MM.1S (cell line): Measurements from ENCODE around the gene RASL11B.

Source experiments
- DNase-seq: peaks from one replicate; pipeline ENCODE4 v3.0.0-alpha.2; 2015
- H2AFZ ChIP-seq: fragments of 300-600 bp; sonication (generic); 2 replicates; pipeline ENCODE4 v1.6.0; 2016; ENCODE audit warnings: antibody characterized with exemption, low read length
- H3F3A ChIP-seq: fragments of 300-600 bp; sonication (generic); 2 replicates; pipeline ENCODE4 v1.6.1; 2016; ENCODE audit warnings: mild to moderate bottlenecking, antibody characterized with exemption, low read length, moderate library complexity, mixed read lengths; ENCODE audit not compliant: insufficient read depth
- H3K27ac ChIP-seq: fragments of 300-600 bp; sonication (generic); 2 replicates; pipeline ENCODE4 v1.5.1; 2016; ENCODE audit warnings: mild to moderate bottlenecking, low read length
- H3K27me3 ChIP-seq: fragments of 300-600 bp; sonication (generic); replicated peaks from 2 replicates; pipeline ENCODE4 v1.6.0; 2016; ENCODE audit warnings: low read length; ENCODE audit not compliant: insufficient read depth
- H3K36me3 ChIP-seq: fragments of 300-600 bp; sonication (generic); replicated peaks from 2 replicates; pipeline ENCODE4 v1.6.1; 2016; ENCODE audit warnings: mild to moderate bottlenecking, low read length, mixed read lengths; ENCODE audit not compliant: insufficient read depth
- H3K4me1 ChIP-seq: fragments of 300-600 bp; sonication (generic); 2 replicates; pipeline ENCODE4 v1.6.1; 2016; ENCODE audit warnings: low read length, mixed read lengths
- H3K4me2 ChIP-seq: fragments of 300-600 bp; sonication (generic); 2 replicates; pipeline ENCODE4 v1.6.0; 2016; ENCODE audit warnings: low read depth, low read length
- H3K4me3 ChIP-seq: fragments of 300-600 bp; sonication (generic); 2 replicates; pipeline ENCODE4 v1.5.1; 2016; ENCODE audit warnings: low read length, mixed read lengths
- H3K79me2 ChIP-seq: fragments of 300-600 bp; sonication (generic); 2 replicates; pipeline ENCODE4 v1.6.1; 2016; ENCODE audit warnings: mixed run types, low read length, mixed read lengths
- H3K9ac ChIP-seq: fragments of 300-600 bp; sonication (generic); 2 replicates; pipeline ENCODE4 v1.6.1; 2016; ENCODE audit warnings: low read length, mixed read lengths
- H3K9me2 ChIP-seq: fragments of 300-600 bp; sonication (generic); replicated peaks from 2 replicates; pipeline ENCODE4 v1.6.1; 2016; ENCODE audit warnings: mild to moderate bottlenecking, low read length, mixed read lengths; ENCODE audit not compliant: insufficient read depth
- H3K9me3 ChIP-seq: fragments of 300-600 bp; sonication (generic); replicated peaks from 2 replicates; pipeline ENCODE4 v1.6.1; 2016; ENCODE audit warnings: mild to moderate bottlenecking, low read length, mixed read lengths; ENCODE audit not compliant: insufficient read depth
- H4K20me1 ChIP-seq: fragments of 300-600 bp; sonication (generic); 2 replicates; pipeline ENCODE4 v1.6.1; 2016; ENCODE audit warnings: mild to moderate bottlenecking, low read length, moderate library complexity, mixed read lengths; ENCODE audit not compliant: insufficient read depth
- EZH2 ChIP-seq: fragments of 300-600 bp; sonication (generic); optimal IDR thresholded peaks from 2 replicates; pipeline ENCODE3; 2017; ENCODE audit warnings: low read depth, mild to moderate bottlenecking, antibody characterized with exemption, low read length, mixed read lengths
- EZH2phosphoT487 ChIP-seq: fragments of 300-600 bp; sonication (generic); IDR thresholded peaks from 2 replicates; pipeline ENCODE4 v1.6.1; 2018; ENCODE audit warnings: antibody characterized with exemption, low read length
- TF ChIP-seq, protein P1 (sequence below): fragments of 300-600 bp; sonication (generic); IDR thresholded peaks from 2 replicates; pipeline ENCODE4 v1.5.1; 2016; ENCODE audit warnings: antibody characterized with exemption, low read length, mixed read lengths

The RASL11B gene

DNA sequence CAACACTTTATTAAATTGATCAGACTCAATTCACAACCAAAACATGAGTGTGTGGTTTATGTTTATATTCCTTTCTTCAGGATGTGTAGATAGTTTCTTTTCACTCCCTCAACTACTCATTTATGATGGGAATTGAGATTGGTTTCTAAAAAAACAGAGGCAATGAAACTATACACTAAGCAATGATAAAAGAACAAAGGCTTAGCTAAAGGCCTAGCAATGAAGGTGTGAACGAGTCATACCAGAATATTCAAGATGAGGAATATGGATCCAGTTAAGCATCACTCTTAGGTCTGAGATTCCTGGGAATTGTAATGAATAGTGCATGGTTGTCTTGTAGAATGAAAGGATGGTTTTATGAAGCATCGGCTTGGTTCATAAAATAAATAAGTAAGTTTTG lies 17.5 kb upstream of the RASL11B start:
- Histone ChIP-seq H3K27me3 (no peaks in the 10 kb centered on the region), H4K20me1 (no peaks in the 10 kb centered on the region), H3K9me3 (no peaks in the 10 kb centered on the region), H3K4me3 (no peak overlapping the region), H3K9ac (no peak overlapping the region), H3F3A (no peaks in the 10 kb centered on the region), H3K9me2 (no peaks in the 10 kb centered on the region), H3K27ac (no peak overlapping the region), H3K4me2 (no peak overlapping the region), H3K4me1 (no peaks in the 10 kb centered on the region), H2AFZ (no peak overlapping the region), H3K36me3 (no peaks in the 10 kb centered on the region), H3K79me2 (no peaks in the 10 kb centered on the region)
- DNase-seq = no peak
- TF ChIP-seq, protein P1, sequence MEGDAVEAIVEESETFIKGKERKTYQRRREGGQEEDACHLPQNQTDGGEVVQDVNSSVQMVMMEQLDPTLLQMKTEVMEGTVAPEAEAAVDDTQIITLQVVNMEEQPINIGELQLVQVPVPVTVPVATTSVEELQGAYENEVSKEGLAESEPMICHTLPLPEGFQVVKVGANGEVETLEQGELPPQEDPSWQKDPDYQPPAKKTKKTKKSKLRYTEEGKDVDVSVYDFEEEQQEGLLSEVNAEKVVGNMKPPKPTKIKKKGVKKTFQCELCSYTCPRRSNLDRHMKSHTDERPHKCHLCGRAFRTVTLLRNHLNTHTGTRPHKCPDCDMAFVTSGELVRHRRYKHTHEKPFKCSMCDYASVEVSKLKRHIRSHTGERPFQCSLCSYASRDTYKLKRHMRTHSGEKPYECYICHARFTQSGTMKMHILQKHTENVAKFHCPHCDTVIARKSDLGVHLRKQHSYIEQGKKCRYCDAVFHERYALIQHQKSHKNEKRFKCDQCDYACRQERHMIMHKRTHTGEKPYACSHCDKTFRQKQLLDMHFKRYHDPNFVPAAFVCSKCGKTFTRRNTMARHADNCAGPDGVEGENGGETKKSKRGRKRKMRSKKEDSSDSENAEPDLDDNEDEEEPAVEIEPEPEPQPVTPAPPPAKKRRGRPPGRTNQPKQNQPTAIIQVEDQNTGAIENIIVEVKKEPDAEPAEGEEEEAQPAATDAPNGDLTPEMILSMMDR = no peak
- no peak for TF ChIP-seq EZH2phosphoT487
- TF ChIP-seq EZH2 = no peak

DNA sequence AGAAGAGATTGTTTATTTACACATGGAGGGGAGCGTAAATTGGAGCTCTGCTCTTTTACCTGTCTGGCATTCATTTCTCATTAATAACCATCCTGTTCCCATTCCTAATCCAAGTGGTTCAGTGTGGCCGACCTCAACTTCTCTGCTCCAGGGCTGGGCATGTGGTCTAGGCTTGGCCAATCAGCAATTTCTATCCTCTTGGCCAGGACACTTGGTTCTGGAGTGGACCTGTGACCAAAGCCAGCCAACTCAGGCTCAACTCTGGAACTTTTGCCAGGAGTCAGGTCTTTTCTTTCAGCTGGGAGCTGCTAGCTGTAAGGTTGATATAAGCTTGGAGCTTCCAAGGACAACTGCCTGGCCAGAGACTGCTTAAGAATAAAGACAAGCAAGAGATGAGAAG lies 15.6 kb upstream of the RASL11B start:
- H3K27ac ChIP-seq = no peak overlapping the region
- no peak overlapping the region for H3K4me2 ChIP-seq
- H3K79me2 ChIP-seq = no peaks in the 10 kb centered on the region
- H4K20me1 ChIP-seq = no peaks in the 10 kb centered on the region
- no peaks in the 10 kb centered on the region for H3K9me3 ChIP-seq
- no peaks in the 10 kb centered on the region for H3K4me1 ChIP-seq
- H3K36me3 ChIP-seq = no peaks in the 10 kb centered on the region
- H3K4me3 ChIP-seq = no peak overlapping the region
- no peak overlapping the region for H2AFZ ChIP-seq
- TF ChIP-seq EZH2phosphoT487 (no peak), EZH2 (no peak)
- TF ChIP-seq, protein P1 = no peak
- no peaks in the 10 kb centered on the region for H3F3A ChIP-seq
- no peaks in the 10 kb centered on the region for H3K9me2 ChIP-seq
- no peaks in the 10 kb centered on the region for H3K27me3 ChIP-seq
- H3K9ac ChIP-seq = no peak overlapping the region
- no peak for DNase-seq

DNA sequence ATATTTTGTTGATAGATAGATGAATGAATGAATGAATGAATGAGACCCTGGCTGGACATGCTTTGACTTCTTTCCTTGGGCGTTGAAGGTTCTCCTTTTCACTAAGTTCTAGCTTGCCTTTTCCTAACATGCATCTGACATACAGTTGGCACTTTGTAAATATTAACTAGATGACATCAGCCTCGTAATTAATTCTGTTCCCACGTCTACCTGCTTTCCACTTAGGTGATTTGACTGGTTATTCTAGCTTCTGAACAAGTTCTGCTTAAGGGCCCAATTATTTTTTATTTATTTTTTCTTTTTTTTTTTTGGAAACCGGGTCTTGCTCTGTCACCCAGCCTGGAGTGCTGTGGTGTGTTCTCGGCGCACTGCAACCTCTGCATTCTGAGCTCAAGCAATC lies 13.9 kb upstream of the RASL11B start:
- Histone ChIP-seq H2AFZ (no peak overlapping the region), H3K79me2 (no peaks in the 10 kb centered on the region), H3K4me1 (no peaks in the 10 kb centered on the region), H3K4me2 (no peak overlapping the region), H3K9me3 (no peaks in the 10 kb centered on the region), H3K36me3 (no peaks in the 10 kb centered on the region), H3K9ac (no peak overlapping the region), H3K27me3 (no peaks in the 10 kb centered on the region), H3K9me2 (no peaks in the 10 kb centered on the region), H3K27ac (no peak overlapping the region), H3K4me3 (no peak overlapping the region), H4K20me1 (no peaks in the 10 kb centered on the region), H3F3A (no peaks in the 10 kb centered on the region)
- DNase-seq = no peak
- no peak for TF ChIP-seq EZH2phosphoT487
- TF ChIP-seq EZH2 = no peak
- TF ChIP-seq, protein P1 = no peak
